ENCODE results near the gene PARD6B. TPM values are rescaled to one million over a fixed set of nuclear protein-coding genes. Genes with fewer than 3 reads are reported as not detected.

PARD6B gene
- total and polyA plus RNA-seq, 2 donors (not counting 3 experiments of a cell fraction or from before 2014, with no cell fraction given), result 0.03 TPM; not detected in 1

- H3K4me3 ChIP-seq (replicated peaks in 1 of 3; ENCODE audit: insufficient read depth in 1 of 3, low read depth in 1 of 3, low read length in 3 of 3), result no peak overlapping the region
- no peak overlapping the region for H2AFZ ChIP-seq (ENCODE audit: low read depth, low read length)
- intact Hi-C loops (cut with micrococcal nuclease) (no loop called here), dilution Hi-C loops (cut with MboI; ENCODE audit: extremely low pct_ligation_motif_present, low sequenced_read_pairs) (no loop called here)
- no peak for FAIRE-seq
- CTCF ChIA-PET, result interaction anchor here (1.2 kb wide), 1 partner anchor 18 kb away, joined by 3 read pairs; no protein-coding TSS in a partner anchor
- H3K9ac ChIP-seq (replicated peaks; ENCODE audit: extremely low read depth, insufficient read depth, low read length), result no peak overlapping the region
- H3K36me3 ChIP-seq (ENCODE audit: control insufficient read depth in 2 of 2, extremely low read depth in 1 of 2, insufficient read depth in 2 of 2, low read length in 2 of 2), result no peaks in the 10 kb centered on the region
- no peak for DNase-seq (ENCODE audit: low read depth, low spot score)
- H3K9me3 ChIP-seq (replicated peaks; ENCODE audit: control insufficient read depth, insufficient read depth, low read length), result no peaks in the 10 kb centered on the region
- H3K27me3 ChIP-seq (ENCODE audit: control insufficient read depth in 2 of 2, insufficient read depth in 2 of 2, low read length in 2 of 2), result peaks cover 0 to 7% of the 10 kb centered on the region in 2 experiments
- no peaks in the 10 kb centered on the region for H4K20me1 ChIP-seq (replicated peaks; ENCODE audit: control insufficient read depth, extremely low read depth, insufficient read depth, low read length)
- H3K27ac ChIP-seq (ENCODE audit: insufficient read depth, low read depth, low read length), result no peak overlapping the region
- H3K79me2 ChIP-seq (ENCODE audit: control insufficient read depth, insufficient read depth, low read length), result no peaks in the 10 kb centered on the region
- POLR2A ChIA-PET, result no interaction called here
- H3K9me1 ChIP-seq (replicated peaks; ENCODE audit: control insufficient read depth, extremely low read depth, insufficient read depth, low read length), result no peaks in the 10 kb centered on the region
- BruUV-seq (replicated peaks), result no TSS peak
- TF ChIP-seq GATA2 (IDR thresholded peaks at IDR 0.05; ENCODE audit: insufficient read depth, insufficient read length, low read depth, low read length) (no peak), CTCF (IDR thresholded peaks at IDR 0.05; ENCODE audit: extremely low read depth in 1 of 2, insufficient read depth in 1 of 2, low read depth in 1 of 2, low read length in 2 of 2) (no peak), FOS (IDR thresholded peaks at IDR 0.05; ENCODE audit: borderline replicate concordance, insufficient read depth, low read length) (no peak)
- no peak overlapping the region for H3K4me2 ChIP-seq (ENCODE audit: insufficient read depth, low read length)
- H3K4me1 ChIP-seq (ENCODE audit: control insufficient read depth, extremely low read depth, insufficient read depth, low read length), result no peaks in the 10 kb centered on the region
Measured at GRCh38 chr20:50806126-50806768, 74.9 kb downstream of the PARD6B start.

Other genes with a start within 250 kb of the PARD6B start
- gene PTPN1, start 221.2 kb upstream of the PARD6B start, total RNA-seq, result 57.7 and 64.3 TPM in 2 replicates
- 38.9 and 41.1 TPM in 2 replicates for gene PTPN1, start 221.2 kb upstream of the PARD6B start, polyA plus RNA-seq
- gene RIPOR3, start 40.0 kb upstream of the PARD6B start, total RNA-seq, result not detected in 2 replicates
- not detected in 2 replicates for gene RIPOR3, start 40.0 kb upstream of the PARD6B start, polyA plus RNA-seq
- gene BCAS4, start 63.5 kb downstream of the PARD6B start, total RNA-seq, result 0.85 and 1.5 TPM in 2 replicates
- gene BCAS4, start 63.5 kb downstream of the PARD6B start, polyA plus RNA-seq, result 1.0 and 1.2 TPM in 2 replicates
- 66.0 and 69.0 TPM in 2 replicates for gene ADNP, start 199.9 kb downstream of the PARD6B start, total RNA-seq
- gene ADNP, start 199.9 kb downstream of the PARD6B start, polyA plus RNA-seq, result 13.4 and 17.8 TPM in 2 replicates
- 38.7 and 41.9 TPM in 2 replicates for gene DPM1, start 227.0 kb downstream of the PARD6B start, total RNA-seq
- 21.4 and 33.9 TPM in 2 replicates for gene DPM1, start 227.0 kb downstream of the PARD6B start, polyA plus RNA-seq
- gene MOCS3, start 227.2 kb downstream of the PARD6B start, total RNA-seq, result 3.6 and 4.2 TPM in 2 replicates
- gene MOCS3, start 227.2 kb downstream of the PARD6B start, polyA plus RNA-seq, result 3.2 and 4.0 TPM in 2 replicates

Measured in endothelial cell of umbilical vein (primary cell).